COLO829 (cell line): Measurements from ENCODE around the gene PPP1R1A.
A peak's percentile ranks its signal among the peaks of the same experiment; 100 is the strongest.

Experiments used
- DNase-seq: peaks from one replicate; pipeline ENCODE4 v3.0.0; 2012; ENCODE audit warnings: low spot score

The PPP1R1A gene

DNA sequence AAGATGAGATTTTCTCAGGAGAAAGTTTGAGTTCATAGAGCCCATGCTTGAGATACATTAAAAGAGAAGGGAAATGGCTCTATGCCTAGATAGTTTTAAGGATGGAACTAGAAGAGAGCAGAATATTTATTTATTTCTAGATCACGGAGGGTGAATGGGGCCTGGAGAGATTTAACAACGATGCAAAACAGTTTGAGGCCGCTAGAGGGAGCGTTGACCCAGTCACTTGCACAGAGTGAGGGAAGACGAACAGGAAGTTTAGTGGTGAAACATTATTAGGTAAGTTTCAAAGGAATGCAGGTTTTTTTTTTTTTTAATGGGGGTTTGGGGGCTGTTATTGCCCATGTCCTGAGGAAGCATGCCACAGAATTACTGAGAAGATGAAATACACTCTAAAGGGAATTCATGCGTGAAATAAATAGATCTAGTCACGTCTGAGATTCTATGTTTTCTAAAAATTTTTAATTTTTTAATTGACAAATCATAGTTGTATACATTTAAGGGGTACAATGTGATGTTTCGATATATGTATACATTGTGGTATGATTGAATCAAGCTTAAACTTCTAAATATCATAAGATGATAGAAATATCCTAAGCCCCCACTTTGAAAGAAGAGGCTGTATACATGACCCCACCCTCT is 14.8 kb upstream of the PPP1R1A start:
- DNase-seq: peak; percentile 84

DNA sequence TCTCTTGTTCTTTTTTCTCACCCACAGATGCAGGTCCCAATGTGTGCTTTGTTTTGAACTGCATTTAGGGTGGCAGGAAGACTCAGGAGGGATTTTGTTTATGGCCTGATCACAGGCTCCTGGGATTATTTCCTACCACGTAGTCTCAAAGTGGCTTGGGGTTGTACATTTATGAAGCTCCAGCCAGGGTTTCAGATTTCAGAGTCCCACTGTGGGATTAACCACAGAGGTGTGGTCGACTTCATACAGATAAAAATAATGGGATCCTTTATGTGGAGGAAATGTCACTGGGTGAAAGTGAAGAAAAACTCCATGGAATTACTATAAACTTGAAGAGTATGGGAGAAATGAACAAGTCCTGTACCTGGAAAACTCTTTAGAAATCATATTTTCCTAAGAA is 14.2 kb upstream of the PPP1R1A start:
- no peak for DNase-seq

DNA sequence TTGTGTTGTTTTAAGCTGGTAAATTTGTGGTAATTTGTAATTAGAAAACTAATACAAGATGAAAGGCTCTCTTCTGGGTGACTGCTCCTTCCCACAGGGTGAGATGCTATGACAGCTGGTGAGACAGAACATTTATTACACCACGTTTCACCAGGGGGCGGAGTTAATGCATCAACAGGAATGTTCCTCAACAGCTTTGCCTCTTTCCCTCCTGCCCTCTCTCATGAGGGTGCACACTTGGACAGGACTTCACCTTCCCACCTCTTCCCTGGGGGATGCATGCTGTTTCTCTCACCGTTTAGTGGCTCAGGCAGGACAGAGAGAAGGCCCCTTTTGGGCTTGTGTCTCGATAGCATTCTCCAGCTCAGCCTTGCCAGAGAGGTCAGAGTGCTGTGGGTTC is 13.4 kb upstream of the PPP1R1A start:
- DNase-seq: no peak

DNA sequence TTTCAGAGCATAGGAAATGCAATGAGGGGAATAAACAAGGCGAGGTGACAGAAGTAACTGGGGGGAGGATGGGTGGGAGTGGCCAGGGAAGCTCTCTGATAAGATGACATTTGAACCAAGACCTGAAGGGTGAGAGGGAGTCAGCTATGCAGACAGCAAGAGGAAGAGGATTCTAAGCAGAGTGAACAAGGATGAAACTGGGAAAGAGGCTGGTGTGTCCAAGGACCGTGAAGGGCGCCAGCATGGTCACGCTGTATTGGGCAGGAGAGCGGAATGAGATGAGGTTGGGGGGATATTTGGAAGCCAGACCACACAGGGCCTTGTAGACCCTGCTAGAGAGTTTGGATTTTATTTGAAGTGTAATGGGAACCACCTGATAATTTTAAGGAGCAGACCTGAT is 10.5 kb upstream of the PPP1R1A start:
- DNase-seq: no peak

DNA sequence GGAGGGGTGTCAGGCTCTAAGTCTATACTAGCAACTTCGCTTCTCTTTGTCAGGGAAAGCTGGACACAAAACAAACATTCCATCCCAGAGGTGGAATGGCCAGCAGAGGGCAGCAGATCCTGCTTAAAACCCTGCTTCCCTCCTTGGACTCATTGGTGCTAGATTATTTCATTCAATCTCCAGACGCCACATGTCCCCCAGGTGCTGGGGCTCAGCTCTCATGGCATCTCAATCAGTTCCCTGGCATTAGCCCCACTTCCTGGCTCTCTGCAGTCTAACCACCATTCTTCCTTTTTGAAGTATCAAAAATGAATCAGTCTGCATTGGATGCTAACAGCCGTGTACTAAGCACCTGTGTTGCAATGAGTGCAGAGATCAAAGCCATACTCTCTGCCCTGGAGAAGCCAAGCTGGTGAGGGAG is 8.1 kb upstream of the PPP1R1A start:
- peak; percentile 64 for DNase-seq

DNA sequence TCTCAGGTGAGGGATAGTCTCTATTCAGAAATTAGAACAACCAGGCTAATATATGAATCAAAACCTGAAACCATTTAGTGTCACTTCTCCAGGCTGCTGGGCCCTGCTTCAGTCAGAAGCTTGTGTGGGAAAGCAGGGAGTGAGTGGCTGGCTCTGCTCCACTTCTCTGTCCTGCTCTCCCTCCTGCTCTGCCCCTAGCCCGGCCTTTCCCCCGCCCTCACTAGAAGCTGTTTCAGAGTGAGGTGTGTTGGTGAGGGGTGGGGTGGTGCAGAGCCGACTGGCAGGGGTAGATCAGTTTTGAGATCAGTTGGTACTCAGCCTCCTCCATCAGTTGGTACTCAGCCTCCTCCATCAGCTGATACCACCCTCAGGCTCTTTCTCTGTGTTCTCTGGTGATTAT is 7.0 kb upstream of the PPP1R1A start:
- no peak for DNase-seq

DNA sequence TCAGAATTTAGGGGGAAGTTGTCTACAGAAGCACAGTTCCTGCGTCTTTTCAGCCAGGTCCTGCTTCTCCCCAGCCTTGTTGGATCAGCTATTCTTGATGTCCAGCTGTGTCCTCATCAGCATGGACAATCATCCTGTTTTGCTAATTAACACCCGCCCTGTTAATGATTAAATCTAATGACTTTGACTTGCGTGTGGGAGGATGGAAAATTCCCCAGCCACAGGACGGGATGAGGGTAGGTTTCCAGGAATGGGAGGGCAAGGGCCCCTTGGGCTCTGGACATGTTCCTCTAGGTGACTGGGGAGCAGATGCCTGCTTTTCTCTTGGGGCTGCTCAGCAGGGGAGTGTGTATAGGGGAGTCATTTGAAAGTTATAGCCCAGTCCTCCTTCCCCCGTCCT is 5.3 kb upstream of the PPP1R1A start:
- DNase-seq: no peak

DNA sequence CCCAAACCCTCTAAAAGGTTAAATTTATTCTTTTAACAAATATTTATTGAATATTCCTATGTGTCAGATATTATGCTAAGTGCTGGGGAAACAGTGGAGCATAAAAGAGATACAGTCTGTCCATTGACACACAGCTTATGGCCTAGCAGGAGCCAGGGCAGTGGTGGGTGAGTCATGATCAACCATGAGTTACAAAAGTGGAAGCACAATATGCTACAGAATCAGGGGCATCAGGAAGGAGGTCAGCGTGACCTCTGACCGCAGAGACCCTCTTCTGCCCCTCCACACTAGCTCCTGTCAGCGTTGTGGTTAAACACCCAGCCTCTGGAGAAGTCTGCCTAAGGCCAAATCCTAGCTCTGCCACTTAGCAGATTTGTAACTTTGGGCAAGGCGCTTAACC is 4.7 kb upstream of the PPP1R1A start:
- peak; percentile 50 for DNase-seq

DNA sequence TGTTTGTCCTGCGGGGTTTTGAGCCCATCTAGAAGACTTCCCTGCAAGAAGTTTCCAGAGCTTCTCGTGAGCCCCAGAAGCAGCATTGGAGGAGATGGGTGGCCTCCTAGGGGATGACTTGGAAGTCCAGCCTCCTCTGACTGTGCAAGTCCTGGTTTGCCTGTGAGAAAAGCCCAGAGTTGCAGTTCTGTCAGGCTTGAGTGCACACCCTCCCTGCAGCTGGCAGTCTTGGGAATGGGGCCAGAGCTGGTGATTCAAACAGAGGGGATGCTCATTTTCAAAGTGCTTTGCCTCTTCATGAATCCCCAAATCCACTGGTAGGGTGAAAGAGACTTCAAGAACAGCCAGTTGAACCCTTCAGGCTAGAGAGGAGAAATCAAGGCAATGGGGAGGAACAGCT is 3.9 kb upstream of the PPP1R1A start:
- no peak for DNase-seq

DNA sequence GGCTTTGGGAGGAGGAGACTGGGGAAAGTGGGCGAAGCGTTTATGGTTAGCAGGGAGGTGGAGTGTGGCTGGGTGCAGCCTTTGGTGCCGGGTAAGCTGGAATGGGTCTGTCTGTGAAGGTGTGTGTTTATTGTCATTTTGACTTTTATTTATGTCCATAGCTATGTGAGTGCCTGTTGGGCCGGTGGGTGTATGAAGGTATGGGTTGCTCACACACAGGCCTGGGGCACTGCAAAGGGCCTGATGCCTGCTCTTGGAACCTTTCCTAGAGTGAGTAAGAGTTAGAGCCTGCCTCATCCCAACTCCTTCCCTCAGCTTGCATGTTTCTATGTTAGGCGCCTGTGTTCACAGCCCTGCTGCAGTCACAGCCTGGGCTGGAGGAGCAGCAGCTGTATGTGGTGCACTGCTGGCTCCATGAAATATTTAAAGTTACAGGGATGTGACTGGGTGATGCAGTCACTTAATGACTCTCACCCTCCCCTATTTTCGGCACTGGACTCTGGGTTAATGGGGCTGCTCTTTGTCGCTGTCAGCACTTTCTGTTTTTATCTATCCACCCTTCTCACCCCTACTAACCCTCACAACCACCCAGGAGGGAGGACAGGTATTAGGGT is 2.6 kb upstream of the PPP1R1A start:
- no peak for DNase-seq

DNA sequence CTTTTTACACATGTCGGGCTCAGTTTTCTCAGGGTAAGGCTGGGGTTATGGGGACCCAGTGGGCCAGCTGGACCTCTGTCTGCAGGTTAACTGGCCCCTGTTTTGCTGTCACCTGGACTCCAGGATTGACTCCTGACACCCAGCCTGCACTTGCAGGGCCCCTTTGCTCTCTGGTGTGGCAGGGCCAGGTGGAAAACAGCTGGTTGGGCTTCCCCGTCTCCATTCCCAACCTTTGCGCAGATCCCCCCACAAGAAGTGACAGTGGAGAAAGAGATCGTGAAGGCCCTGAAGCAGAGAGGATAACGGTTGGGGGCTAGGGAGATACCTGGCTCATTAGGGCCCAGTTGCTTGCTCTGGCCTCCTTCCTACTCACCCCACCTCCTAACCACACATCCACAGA is 1.5 kb upstream of the PPP1R1A start:
- DNase-seq: no peak

DNA sequence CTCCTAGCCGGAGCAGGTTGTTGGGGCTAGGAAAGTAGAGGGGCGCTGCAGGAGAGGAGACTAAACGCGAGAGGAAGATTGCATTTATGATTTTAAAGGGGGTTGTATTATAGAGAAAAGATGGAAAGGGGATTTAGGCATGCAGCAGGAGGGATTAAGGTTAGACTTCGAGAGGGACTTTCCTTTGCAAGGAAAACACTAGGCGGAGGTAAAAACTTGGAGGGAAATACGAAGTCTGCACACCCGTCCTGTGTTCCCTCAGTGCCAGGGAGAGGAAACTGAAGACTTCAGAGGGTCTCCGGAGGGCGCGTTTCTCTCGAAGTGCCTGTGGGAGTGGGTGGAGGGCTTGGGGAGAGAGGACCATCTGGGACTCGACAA is 420 bp upstream of the PPP1R1A start:
- no peak for DNase-seq

DNA sequence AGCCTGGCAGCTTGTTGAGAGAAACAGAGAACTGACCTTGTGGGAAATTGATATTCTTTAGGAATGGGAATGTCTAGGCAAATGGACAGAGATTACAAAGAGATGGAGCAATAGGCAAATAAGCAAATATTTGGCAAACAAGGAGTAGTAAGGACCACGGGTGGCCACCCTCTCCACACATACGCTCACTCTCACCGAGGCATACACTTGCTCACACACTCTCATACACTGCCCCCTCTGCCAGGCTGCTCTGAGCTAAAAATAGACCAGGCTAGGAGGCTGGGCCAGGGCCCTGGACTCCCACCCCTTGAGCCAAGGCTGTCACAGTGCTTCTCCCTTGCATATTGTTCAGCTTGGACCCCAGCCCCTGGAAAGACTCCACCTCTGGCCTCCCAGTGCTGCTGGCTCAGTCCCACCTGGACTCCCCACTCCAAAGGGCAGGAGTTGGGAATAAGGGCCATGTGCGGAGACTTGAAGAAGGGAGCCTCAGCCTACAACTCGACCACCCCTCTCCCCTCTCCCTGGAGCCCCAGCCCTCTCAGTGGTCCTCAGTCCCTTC is 1.1 kb downstream of the PPP1R1A start:
- no peak for DNase-seq

DNA sequence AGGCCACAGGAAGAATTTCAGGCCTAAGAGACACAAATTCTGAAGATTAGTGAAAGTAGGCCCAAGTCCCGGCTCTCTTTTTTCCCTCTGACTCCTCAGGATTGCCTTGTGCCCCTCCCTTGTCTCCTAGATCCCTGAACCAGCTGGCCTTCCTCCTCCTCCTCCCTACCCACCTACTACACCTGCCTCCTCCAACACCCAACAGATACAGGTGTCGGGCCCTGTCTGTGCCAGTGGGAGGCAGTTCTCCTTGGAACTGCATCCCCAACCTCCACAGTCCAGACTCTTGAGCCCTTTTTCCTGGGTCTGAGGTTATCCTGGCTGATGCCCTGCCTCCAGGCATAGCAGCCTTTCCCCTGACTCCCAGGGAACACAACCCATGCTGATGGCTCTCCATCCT is 1.8 kb downstream of the PPP1R1A start:
- no peak for DNase-seq

DNA sequence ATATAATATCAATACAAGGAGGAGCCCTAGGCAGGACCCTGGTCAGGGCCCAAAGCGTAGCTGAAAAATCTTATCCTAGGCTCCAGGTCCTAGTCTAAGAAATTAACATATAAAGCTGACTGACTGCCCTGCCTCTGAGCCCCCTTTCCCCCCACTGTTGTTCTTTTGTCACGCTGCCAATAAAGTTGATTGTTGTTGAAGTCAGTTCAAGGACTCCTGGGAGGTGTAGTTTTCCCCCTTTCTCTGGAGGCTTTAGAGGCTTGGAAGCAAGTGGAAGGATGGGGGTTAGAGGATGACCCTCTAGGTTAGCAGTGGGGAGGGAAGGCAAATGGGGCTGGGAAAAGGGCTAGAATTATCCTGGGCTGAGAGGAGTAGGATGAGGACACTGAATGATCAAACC is 3.2 kb downstream of the PPP1R1A start:
- DNase-seq: no peak

DNA sequence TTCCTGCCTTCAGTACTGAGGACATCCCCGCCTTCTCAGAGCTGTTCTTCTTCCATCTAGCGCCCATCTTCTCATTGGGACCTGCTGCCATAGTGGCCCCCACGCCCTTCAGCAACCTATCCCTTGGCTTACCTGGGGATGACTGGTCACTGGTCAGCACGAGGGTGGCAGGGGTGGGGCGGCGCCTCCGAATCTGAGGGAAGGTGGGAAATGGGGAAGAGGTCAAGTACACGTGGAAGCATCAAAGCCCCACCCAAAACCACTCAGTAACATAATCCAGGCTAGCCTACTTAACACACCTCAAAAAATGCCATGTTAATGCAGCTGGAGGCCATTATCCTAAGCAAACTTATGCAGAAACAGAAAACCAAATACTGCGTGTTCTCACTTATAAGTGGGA is 4.3 kb downstream of the PPP1R1A start:
- DNase-seq: no peak

DNA sequence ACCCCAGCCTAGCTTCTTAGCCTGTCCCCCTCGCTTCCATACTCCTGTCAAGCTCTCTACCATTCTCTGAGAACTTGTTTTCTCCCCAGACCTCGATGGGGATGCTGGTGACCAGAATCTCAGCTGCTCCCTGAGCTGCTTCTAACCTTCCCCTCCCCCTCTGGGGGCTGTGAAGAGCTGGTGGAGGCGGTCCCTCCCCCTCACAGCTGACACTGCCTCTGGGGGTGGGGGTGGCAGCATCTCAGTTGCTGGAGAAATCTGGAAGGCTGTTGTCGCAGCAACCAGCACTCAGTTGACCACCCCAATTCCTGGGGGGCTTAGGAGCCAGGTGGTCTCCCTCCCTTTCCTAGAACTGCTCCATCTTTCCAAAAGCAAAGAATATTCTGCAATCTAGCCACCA is 4.7 kb downstream of the PPP1R1A start:
- DNase-seq: no peak

DNA sequence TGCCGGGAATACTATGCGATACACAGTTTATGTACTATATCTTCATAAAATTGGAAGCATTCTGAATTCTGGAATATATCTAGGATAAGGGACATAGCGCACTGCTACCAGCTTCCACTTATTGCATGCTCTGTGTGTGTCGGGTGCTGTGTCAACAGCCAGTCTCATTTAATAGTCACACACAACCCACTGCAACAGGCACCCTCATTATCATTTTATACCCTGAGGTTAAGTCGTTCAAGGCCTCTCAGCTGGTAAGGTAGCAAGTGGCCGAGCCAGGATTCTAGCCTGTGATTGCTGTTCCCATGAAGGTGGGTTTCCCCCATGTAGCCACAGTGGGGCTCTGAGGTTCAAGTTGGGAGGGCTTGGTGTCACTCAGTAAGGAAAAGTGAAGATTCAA is 7.0 kb downstream of the PPP1R1A start:
- DNase-seq: no peak

DNA sequence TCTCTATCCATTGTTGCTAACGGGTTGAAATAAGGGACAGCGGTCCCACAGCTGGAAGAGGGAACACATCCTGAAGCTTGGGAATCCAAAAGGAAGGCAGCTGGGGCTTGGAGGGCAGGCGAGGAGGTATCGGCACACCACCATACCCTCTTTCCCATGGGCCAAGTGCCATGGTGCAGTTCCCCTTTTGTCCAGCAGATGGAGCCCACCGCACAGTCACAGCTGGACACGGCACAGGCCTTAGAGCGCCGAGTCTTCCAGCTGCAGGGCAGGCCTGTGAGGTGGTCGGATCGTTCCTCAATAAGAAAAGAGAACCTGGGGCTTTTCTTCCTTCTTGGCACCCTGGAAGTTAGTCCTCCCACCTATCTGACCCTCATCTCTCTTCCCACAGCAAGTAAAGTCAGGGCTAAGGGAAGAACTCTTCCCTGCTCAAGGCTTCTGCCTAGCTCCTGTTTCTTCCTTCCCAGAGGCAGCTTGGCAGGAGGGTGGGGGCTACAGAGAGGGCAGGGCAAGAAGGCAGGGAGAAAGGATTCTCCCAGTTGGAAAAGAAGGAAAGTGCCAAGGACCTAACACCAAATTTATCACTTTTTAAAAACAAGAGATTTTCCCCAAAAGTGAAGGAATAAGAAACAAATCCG is 8.6 kb downstream of the PPP1R1A start:
- DNase-seq: peak; percentile 85

DNA sequence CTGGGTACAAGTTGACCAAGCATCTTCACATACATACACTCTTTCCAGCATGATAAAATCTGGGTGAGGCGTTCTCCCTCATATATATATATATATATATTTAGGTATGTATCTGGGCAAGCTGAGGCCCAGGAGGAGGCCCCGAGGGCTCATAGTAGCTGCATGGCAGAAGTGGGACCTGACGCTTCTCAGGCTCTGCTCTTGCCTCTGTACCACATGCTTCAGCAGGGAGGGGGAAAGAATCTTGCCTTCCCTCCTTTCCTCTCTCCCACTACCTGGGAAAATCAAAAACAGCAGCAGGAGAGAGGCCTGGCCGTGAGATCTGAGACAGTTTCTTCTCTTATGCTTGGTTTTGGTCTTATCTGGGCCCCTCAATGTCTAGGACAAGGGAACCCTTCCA is 9.2 kb downstream of the PPP1R1A start:
- DNase-seq: no peak

DNA sequence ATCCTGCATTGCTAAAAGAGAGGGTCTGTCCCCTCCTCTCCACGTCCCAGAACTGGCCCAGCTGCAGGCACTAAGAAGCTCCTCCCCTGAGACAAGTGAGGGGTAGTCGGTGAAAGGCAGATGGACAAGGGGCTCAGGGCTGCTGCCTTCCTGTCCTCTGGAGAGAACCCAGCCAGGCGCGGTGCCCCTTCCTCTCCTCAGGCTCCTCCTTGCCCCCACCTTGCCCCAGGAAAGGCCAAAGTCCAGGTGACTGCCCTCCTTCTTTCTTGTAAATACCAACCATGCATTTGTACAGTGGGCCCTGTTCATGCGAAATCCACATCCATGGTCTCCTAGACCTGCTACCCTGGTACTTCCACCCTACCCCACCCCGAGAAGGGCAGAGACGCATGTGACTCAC is 9.7 kb downstream of the PPP1R1A start:
- no peak for DNase-seq

DNA sequence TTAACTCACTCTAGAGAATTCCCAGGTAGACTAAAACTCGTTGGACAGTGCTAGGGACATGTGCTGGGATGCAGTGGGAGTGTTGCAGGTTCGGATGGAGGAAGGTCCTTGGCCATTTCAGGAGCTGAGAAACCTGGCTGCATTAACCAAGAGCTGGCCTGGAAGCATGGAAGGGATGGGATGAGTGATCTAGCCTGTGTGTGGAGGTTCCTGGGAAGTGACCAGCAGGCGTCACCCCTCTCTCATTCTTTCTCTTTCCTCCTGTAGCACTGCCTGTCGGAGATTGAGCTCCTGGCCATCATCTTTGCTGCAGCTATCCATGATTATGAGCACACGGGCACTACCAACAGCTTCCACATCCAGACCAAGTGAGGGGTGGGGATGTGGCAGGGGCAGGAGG is 15.6 kb downstream of the PPP1R1A start:
- DNase-seq: no peak
